K562 (cell line): Measurements from ENCODE around the gene EFNA5. TPM values are rescaled to one million over a fixed set of nuclear protein-coding genes. Genes with fewer than 3 reads are reported as not detected.

ENCODE experiments used
- ATAC-seq: fragments of 200-7000 bp; cut with Tn5 transposase; 3 replicates; pipeline ENCODE4 v1.9.1; 2020; ENCODE audit warnings: moderate library complexity
- BruUV-seq: library from RNA; stranded (reverse); fragments of 400-500 nt; replicated peaks from 2 replicates; lab custom pipeline; 2021; lab: Mats Ljungman, UMichigan
- CTCF ChIA-PET: fragments of 300-600 bp; formaldehyde crosslinking; extraction: SDS; loops from one replicate; lab custom pipeline; 2021; ENCODE audit warnings: low intra/inter-chr PET ratio; lab: Yijun Ruan, JAX
- POLR2A ChIA-PET: fragments of 300-600, 350-650 bp; sonication (Branson Sonifier 250); formaldehyde crosslinking; extraction: SDS; loops from one replicate; lab custom pipeline; 2021; ENCODE audit warnings: antibody characterized with exemption, inconsistent platforms; lab: Yijun Ruan, JAX
- DNase-seq, 4 experiments: peaks; one replicate each; pipeline versions ENCODE4 v3.0.0 to v3.0.0-alpha.2; 2011 to 2018; ENCODE audit warnings: low spot score in 3 of 4, mixed read lengths in 3 of 4; ENCODE audit errors: extremely low read depth in 1 of 4
- FAIRE-seq: peaks from 2 replicates; lab custom pipeline; 2011; peaks lifted over from hg19 to GRCh38; lab: Jason Lieb, UNC
- H2AFZ ChIP-seq: 2 replicates; pipeline ENCODE4 v1.6.0; 2011; ENCODE audit warnings: low read depth, low read length, control low read depth, inconsistent platforms
- H3K27ac ChIP-seq: fragments of 200-600 bp; 3 replicates; pipeline ENCODE4 v1.8.0; 2011; ENCODE audit warnings: low read depth, mild to moderate bottlenecking, control low read depth, inconsistent platforms, low read length, moderate library complexity, mixed read lengths; ENCODE audit errors: extremely low read depth
- H3K27me3 ChIP-seq, 2 experiments: fragments of 300-600 bp in 1 of 2; 2 replicates in 1 of 2; 3 replicates in 1 of 2; pipeline versions ENCODE4 v1.6.0 to v1.8.0; 2011; ENCODE audit warnings: inconsistent platforms in 2 of 2, low read length in 2 of 2, mild to moderate bottlenecking in 1 of 2, mixed read lengths in 1 of 2, moderate library complexity in 1 of 2; ENCODE audit not compliant: control insufficient read depth in 2 of 2, insufficient read depth in 2 of 2
- H3K36me3 ChIP-seq: fragments of 300-600 bp; 3 replicates; pipeline ENCODE4 v1.8.0; 2011; ENCODE audit warnings: mild to moderate bottlenecking, low read length, inconsistent platforms; ENCODE audit not compliant: control insufficient read depth, insufficient read depth
- H3K4me1 ChIP-seq, 2 experiments: fragments of 200-600 bp in 1 of 2; replicated peaks in 1 of 2; 2 replicates in 1 of 2; 3 replicates in 1 of 2; pipeline versions ENCODE4 v1.5.1 to v1.8.0; 2011; ENCODE audit warnings: inconsistent platforms in 2 of 2, low read length in 2 of 2, mild to moderate bottlenecking in 1 of 2, mixed read lengths in 1 of 2, moderate library complexity in 1 of 2; ENCODE audit not compliant: control insufficient read depth in 2 of 2, insufficient read depth in 2 of 2
- H3K4me2 ChIP-seq: 2 replicates; pipeline ENCODE4 v1.6.1; 2011; ENCODE audit warnings: low read length, control low read depth, inconsistent platforms, mixed read lengths; ENCODE audit not compliant: insufficient read depth
- H3K4me3 ChIP-seq: fragments of 200-600 bp; sonication (generic), shearing (Covaris generic); 2 replicates; pipeline ENCODE4 v1.5.1; 2016; ENCODE audit warnings: control low read depth, inconsistent platforms
- H3K79me2 ChIP-seq: fragments of 200-600 bp; 3 replicates; pipeline ENCODE4 v1.8.0; 2011; ENCODE audit warnings: low read length, inconsistent platforms; ENCODE audit not compliant: control insufficient read depth, insufficient read depth
- H3K9ac ChIP-seq, 2 experiments: 2 replicates each; pipeline versions ENCODE4 v1.6.0 to v1.6.1; 2011; ENCODE audit warnings: low read depth in 2 of 2, low read length in 2 of 2, control low read depth in 1 of 2, inconsistent platforms in 1 of 2, mild to moderate bottlenecking in 1 of 2, mixed read lengths in 1 of 2; ENCODE audit not compliant: insufficient read depth in 1 of 2
- H3K9me1 ChIP-seq: one replicate; pipeline ENCODE4 v1.6.0; 2011; ENCODE audit warnings: inconsistent platforms, mild to moderate bottlenecking, low read length, moderate library complexity; ENCODE audit not compliant: control insufficient read depth, insufficient read depth
- H3K9me3 ChIP-seq: replicated peaks from 2 replicates; pipeline ENCODE4 v1.5.1; 2011; ENCODE audit warnings: low read depth, low read length, inconsistent platforms; ENCODE audit not compliant: control insufficient read depth, insufficient read depth
- H4K20me1 ChIP-seq: replicated peaks from 2 replicates; pipeline ENCODE4 v1.6.1; 2011; ENCODE audit warnings: low read length, inconsistent platforms, mixed read lengths; ENCODE audit not compliant: control insufficient read depth, insufficient read depth
- CCNT2 ChIP-seq: IDR thresholded peaks from 2 replicates; pipeline ENCODE4 v1.6.1; 2011; ENCODE audit warnings: borderline replicate concordance, low read depth, mild to moderate bottlenecking, moderate library complexity, mixed read lengths, low read length; ENCODE audit not compliant: insufficient read length; ENCODE audit errors: extremely low read depth
- CSDE1 ChIP-seq, 2 experiments: fragments of 450-650 bp; IDR thresholded peaks; 2 replicates each; pipeline ENCODE4 v1.6.1; 2016; ENCODE audit warnings: mild to moderate bottlenecking in 1 of 2
- FOXA3 ChIP-seq, 2 experiments: fragments of 450-650 bp in 1 of 2; sonication (generic) in 1 of 2; formaldehyde crosslinking; IDR thresholded peaks in 1 of 2; conservative IDR thresholded peaks in 1 of 2; 2 replicates each; pipeline versions ENCODE4 v1.4.0 to v1.8.0; 2020 to 2022; ENCODE audit warnings: mild to moderate bottlenecking in 2 of 2, missing genetic modification reagents in 1 of 2
- GABPB2 ChIP-seq: fragments of 250-450 bp; sonication (Bioruptor Pico); conservative IDR thresholded peaks from 2 replicates; pipeline ENCODE4 v1.5.1; 2021; ENCODE audit warnings: mild to moderate bottlenecking
- HNRNPUL1 ChIP-seq: fragments of 200-400 bp; formaldehyde crosslinking; IDR thresholded peaks from 2 replicates; pipeline ENCODE4 v1.6.1; 2017; ENCODE audit warnings: low read length
- MAZ ChIP-seq, 2 experiments: fragments of 450-650 bp in 1 of 2; sonication (generic) in 1 of 2; formaldehyde crosslinking; IDR thresholded peaks in 1 of 2; conservative IDR thresholded peaks in 1 of 2; 2 replicates each; pipeline versions ENCODE4 v1.4.0 to v1.5.0; 2020; ENCODE audit warnings: mild to moderate bottlenecking in 1 of 2, missing genetic modification reagents in 1 of 2
- MED1 ChIP-seq: sonication (generic); formaldehyde crosslinking; IDR thresholded peaks from 2 replicates; pipeline ENCODE4 v1.8.1; 2023; ENCODE audit warnings: missing genetic modification reagents, borderline replicate concordance
- MYC ChIP-seq, 2 experiments: fragments of 250-450 bp in 1 of 2; sonication (Bioruptor Pico) in 1 of 2; IDR thresholded peaks; 2 replicates each; pipeline versions ENCODE4 v1.5.1 to v1.6.1; 2012 to 2021; ENCODE audit warnings: low read depth in 2 of 2, borderline replicate concordance in 1 of 2, improper control_type of control experiment in 1 of 2, low read length in 1 of 2, mild to moderate bottlenecking in 1 of 2, moderate library complexity in 1 of 2
- NFIC ChIP-seq: fragments of 450-650 bp; IDR thresholded peaks from 2 replicates; pipeline ENCODE4 v1.6.1; 2017; ENCODE audit warnings: mild to moderate bottlenecking, inconsistent platforms
- TARDBP ChIP-seq: fragments of 450-650 bp; IDR thresholded peaks from 2 replicates; pipeline ENCODE4 v1.6.1; 2016
- TCF3 ChIP-seq: sonication (generic); formaldehyde crosslinking; IDR thresholded peaks from 2 replicates; pipeline ENCODE4 v1.4.0; 2020; ENCODE audit warnings: mild to moderate bottlenecking, missing genetic modification reagents
- THRB ChIP-seq: fragments of 450-650 bp; formaldehyde crosslinking; conservative IDR thresholded peaks from 2 replicates; pipeline ENCODE4 v1.4.0; 2022; ENCODE audit warnings: mild to moderate bottlenecking, missing genetic modification characterization
- ZBTB17 ChIP-seq: fragments of 450-650 bp; formaldehyde crosslinking; IDR thresholded peaks from 2 replicates; pipeline ENCODE4 v1.4.0; 2020; ENCODE audit warnings: mild to moderate bottlenecking
- ZNF445 ChIP-seq: fragments of 250-450 bp; sonication (Bioruptor Pico); IDR thresholded peaks from 2 replicates; pipeline ENCODE4 v1.4.0; 2020; ENCODE audit warnings: low read depth, mild to moderate bottlenecking, moderate library complexity
- WGBS: fragments of 100-300 bp; shearing (Covaris generic); methylation state at CpG from one replicate; pipeline ENCODE4 v1.1.6; 2016; ENCODE audit warnings: low coverage, mixed read lengths; ENCODE audit not compliant: insufficient coverage; ENCODE audit errors: missing lambda C conversion rate; 5-methylcytosine and 5-hydroxymethylcytosine counted together
- in situ Hi-C: fragments of 300-500 bp; cut with MboI; formaldehyde crosslinking; loops from 4 replicates; pipeline ENCODE4 v1.15.0; 2018; ENCODE audit warnings: inconsistent platforms, mixed read lengths
- intact Hi-C: fragments of 100-400 bp; cut with micrococcal nuclease; formaldehyde crosslinking; loops from 2 replicates; pipeline ENCODE4 v1.14.2; 2022
- polyA plus RNA-seq, 8 experiments: library from polyadenylated mRNA; depleted of rRNA in 4 of 8; stranded (reverse) in 5 of 8; unstranded in 3 of 8; fragments of >200 nt; fragmentation: Nextera tagmentation in 2 of 8; fragmentation: Illumina TruSeq in 1 of 8; extraction: Ambion mirVana in 2 of 8; extraction: Trizol in 1 of 8; gene quantifications; 2 replicates each; pipeline versions ENCODE4 v1.2.1 to v1.2.3, GENCODE V29; 2011 to 2014; ENCODE audit warnings: inconsistent platforms in 1 of 8, missing spikeins in 1 of 8
- total RNA-seq, 7 experiments: library from RNA; depleted of rRNA in 6 of 7; stranded (reverse); fragments of >200 nt in 6 of 7; fragmentation: Illumina TruSeq in 2 of 7; extraction: Trizol in 2 of 7; gene quantifications; 2 replicates each; pipeline versions ENCODE4 v1.2.1 to v1.2.3, GENCODE V29; 2011 to 2021; ENCODE audit warnings: low replicate concordance in 1 of 7
- TF ChIP-seq, protein P1 (sequence below): fragments of 450-650 bp; IDR thresholded peaks from 2 replicates; pipeline ENCODE4 v1.6.1; 2016; ENCODE audit warnings: mild to moderate bottlenecking
- TF ChIP-seq, protein P2 (sequence below): fragments of 450-650 bp; IDR thresholded peaks from 2 replicates; pipeline ENCODE4 v1.6.1; 2017; ENCODE audit warnings: antibody characterized with exemption

Gene EFNA5
- total and polyA plus RNA-seq, 9 of the 15 experiments (the other 6 are each of a cell fraction or from before 2014, with no cell fraction given): 0.20 TPM; not detected in 8

DNA sequence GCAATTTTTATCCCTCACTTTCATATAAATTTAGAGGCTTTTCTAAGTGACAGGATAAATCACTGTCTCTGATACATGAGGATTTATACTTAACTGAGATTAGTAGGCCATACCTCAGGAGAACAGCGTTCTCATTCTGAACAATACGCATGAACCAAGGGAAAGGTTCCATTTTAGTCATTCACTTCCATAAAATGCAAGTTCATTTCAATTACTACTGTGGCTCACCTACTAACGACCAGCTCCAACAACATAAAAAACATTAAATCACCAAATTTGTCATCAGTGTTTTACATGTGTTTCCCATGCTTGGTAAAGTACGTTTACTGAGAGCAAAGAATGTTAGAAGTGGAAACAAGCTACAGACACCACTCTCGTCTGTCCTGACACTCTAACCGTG is 67.4 kb downstream of the EFNA5 start (continued):
- TF ChIP-seq FOXA3 (CRISPR knock-in tag; conservative IDR thresholded peaks at IDR 0.05 in 1 of 2, IDR thresholded peaks at IDR 0.05 in 1 of 2) (no peak), MYC (IDR thresholded peaks at IDR 0.05; ENCODE audit: low read depth, low read length) (no peak), MYC (CRISPR knock-in tag; IDR thresholded peaks at IDR 0.05; ENCODE audit: borderline replicate concordance, low read depth) (no peak), NFIC (no peak), GABPB2 (CRISPR knock-in tag) (no peak), ZBTB17 (CRISPR knock-in tag) (no peak)
- TF ChIP-seq, protein P1, sequence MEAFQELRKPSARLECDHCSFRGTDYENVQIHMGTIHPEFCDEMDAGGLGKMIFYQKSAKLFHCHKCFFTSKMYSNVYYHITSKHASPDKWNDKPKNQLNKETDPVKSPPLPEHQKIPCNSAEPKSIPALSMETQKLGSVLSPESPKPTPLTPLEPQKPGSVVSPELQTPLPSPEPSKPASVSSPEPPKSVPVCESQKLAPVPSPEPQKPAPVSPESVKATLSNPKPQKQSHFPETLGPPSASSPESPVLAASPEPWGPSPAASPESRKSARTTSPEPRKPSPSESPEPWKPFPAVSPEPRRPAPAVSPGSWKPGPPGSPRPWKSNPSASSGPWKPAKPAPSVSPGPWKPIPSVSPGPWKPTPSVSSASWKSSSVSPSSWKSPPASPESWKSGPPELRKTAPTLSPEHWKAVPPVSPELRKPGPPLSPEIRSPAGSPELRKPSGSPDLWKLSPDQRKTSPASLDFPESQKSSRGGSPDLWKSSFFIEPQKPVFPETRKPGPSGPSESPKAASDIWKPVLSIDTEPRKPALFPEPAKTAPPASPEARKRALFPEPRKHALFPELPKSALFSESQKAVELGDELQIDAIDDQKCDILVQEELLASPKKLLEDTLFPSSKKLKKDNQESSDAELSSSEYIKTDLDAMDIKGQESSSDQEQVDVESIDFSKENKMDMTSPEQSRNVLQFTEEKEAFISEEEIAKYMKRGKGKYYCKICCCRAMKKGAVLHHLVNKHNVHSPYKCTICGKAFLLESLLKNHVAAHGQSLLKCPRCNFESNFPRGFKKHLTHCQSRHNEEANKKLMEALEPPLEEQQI: no peak

GRCh38 chr5:107602896-107603295 is 67.8 kb downstream of the EFNA5 start:
- Histone ChIP-seq H3K4me3 (no peak overlapping the region), H3K9me3 (no peaks in the 10 kb centered on the region), H3K27me3 (no peaks in the 10 kb centered on the region), H3K9me1 (no peaks in the 10 kb centered on the region), H2AFZ (no peak overlapping the region), H4K20me1 (no peaks in the 10 kb centered on the region), H3K36me3 (no peaks in the 10 kb centered on the region), H3K4me2 (no peak overlapping the region), H3K79me2 (no peaks in the 10 kb centered on the region), H3K4me1 (no peaks in the 10 kb centered on the region), H3K27ac (no peak overlapping the region), H3K9ac (no peak overlapping the region)
- intact Hi-C loops (no loop called here), in situ Hi-C loops (no loop called here)
- ATAC-seq (no peak), DNase-seq (no peak), FAIRE-seq (no peak)
- no TSS peak for BruUV-seq
- CTCF ChIA-PET: no interaction called here
- POLR2A ChIA-PET: no interaction called here
- 3% methylated on average over 5 of the region's 5 CpGs for WGBS
- TF ChIP-seq CCNT2 (no peak), TCF3 (CRISPR knock-in tag) (no peak), THRB (CRISPR knock-in tag) (no peak), CSDE1 (IDR thresholded peaks at IDR 0.05) (no peak), HNRNPUL1 (no peak), ZNF445 (CRISPR knock-in tag) (no peak), MAZ (CRISPR knock-in tag; conservative IDR thresholded peaks at IDR 0.05 in 1 of 2, IDR thresholded peaks at IDR 0.05 in 1 of 2) (no peak), TARDBP (no peak), MED1 (CRISPR knock-in tag) (no peak)
- TF ChIP-seq, protein P2, sequence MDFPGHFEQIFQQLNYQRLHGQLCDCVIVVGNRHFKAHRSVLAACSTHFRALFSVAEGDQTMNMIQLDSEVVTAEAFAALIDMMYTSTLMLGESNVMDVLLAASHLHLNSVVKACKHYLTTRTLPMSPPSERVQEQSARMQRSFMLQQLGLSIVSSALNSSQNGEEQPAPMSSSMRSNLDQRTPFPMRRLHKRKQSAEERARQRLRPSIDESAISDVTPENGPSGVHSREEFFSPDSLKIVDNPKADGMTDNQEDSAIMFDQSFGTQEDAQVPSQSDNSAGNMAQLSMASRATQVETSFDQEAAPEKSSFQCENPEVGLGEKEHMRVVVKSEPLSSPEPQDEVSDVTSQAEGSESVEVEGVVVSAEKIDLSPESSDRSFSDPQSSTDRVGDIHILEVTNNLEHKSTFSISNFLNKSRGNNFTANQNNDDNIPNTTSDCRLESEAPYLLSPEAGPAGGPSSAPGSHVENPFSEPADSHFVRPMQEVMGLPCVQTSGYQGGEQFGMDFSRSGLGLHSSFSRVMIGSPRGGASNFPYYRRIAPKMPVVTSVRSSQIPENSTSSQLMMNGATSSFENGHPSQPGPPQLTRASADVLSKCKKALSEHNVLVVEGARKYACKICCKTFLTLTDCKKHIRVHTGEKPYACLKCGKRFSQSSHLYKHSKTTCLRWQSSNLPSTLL: no peak
